Adipocyte (in vitro differentiated cells): Measurements from ENCODE around the gene FAM181A.

Experiments used
- DNase-seq: peaks from one replicate; pipeline ENCODE4 v3.0.0-alpha.2; 2015; ENCODE audit warnings: low read depth
- H3K27me3 ChIP-seq: replicated peaks from 2 replicates; pipeline ENCODE4 v1.7.0; 2013; ENCODE audit warnings: mild to moderate bottlenecking, low read length, moderate library complexity; ENCODE audit not compliant: control insufficient read depth, insufficient read depth
- H3K36me3 ChIP-seq: 2 replicates; pipeline ENCODE4 v1.7.0; 2013; ENCODE audit warnings: low read length, mild to moderate bottlenecking, moderate library complexity; ENCODE audit not compliant: control insufficient read depth, insufficient read depth, severe bottlenecking
- H3K4me1 ChIP-seq: 2 replicates; pipeline ENCODE4 v1.7.0; 2013; ENCODE audit warnings: mild to moderate bottlenecking, low read length, moderate library complexity; ENCODE audit not compliant: control insufficient read depth, insufficient read depth
- H3K4me3 ChIP-seq: 2 replicates; pipeline ENCODE4 v1.7.0; 2013; ENCODE audit warnings: mild to moderate bottlenecking, low read length, moderate library complexity
- H3K9ac ChIP-seq: 2 replicates; pipeline ENCODE4 v1.7.0; 2013; ENCODE audit warnings: mild to moderate bottlenecking, low read length, moderate library complexity
- H3K9me3 ChIP-seq: 2 replicates; pipeline ENCODE4 v1.7.0; 2013; ENCODE audit warnings: mild to moderate bottlenecking, low read length, moderate library complexity; ENCODE audit not compliant: control insufficient read depth

The FAM181A gene

GRCh38 chr14:93945070-93945399, 17.9 kb downstream of the FAM181A start:
- H3K4me1 ChIP-seq: peaks cover 12% of the 10 kb centered on the region
- H3K4me3 ChIP-seq: no peak overlapping the region
- peaks cover 8% of the 10 kb centered on the region for H3K27me3 ChIP-seq
- H3K9ac ChIP-seq: no peak overlapping the region
- no peak for DNase-seq
- H3K9me3 ChIP-seq: no peaks in the 10 kb centered on the region
- H3K36me3 ChIP-seq: no peaks in the 10 kb centered on the region

- DNase-seq: no peak
- Histone ChIP-seq H3K36me3 (no peaks in the 10 kb centered on the region), H3K27me3 (peaks cover 6% of the 10 kb centered on the region), H3K9me3 (no peaks in the 10 kb centered on the region), H3K4me1 (peaks cover 12% of the 10 kb centered on the region), H3K4me3 (no peak overlapping the region), H3K9ac (no peak overlapping the region)
Observed at GRCh38 chr14:93946104-93946503, 19.0 kb downstream of the FAM181A start.

GRCh38 chr14:93946541-93947090, 19.5 kb downstream of the FAM181A start:
- H3K4me1 ChIP-seq: peaks cover 15% of the 10 kb centered on the region
- H3K9me3 ChIP-seq: no peaks in the 10 kb centered on the region
- no peaks in the 10 kb centered on the region for H3K36me3 ChIP-seq
- no peak overlapping the region for H3K4me3 ChIP-seq
- no peak overlapping the region for H3K9ac ChIP-seq
- no peak for DNase-seq
- peaks cover 6% of the 10 kb centered on the region for H3K27me3 ChIP-seq

GRCh38 chr14:93947282-93947681, 20.1 kb downstream of the FAM181A start:
- Histone ChIP-seq H3K9me3 (no peaks in the 10 kb centered on the region), H3K9ac (no peak overlapping the region), H3K4me3 (no peak overlapping the region), H3K27me3 (peaks cover 6% of the 10 kb centered on the region), H3K36me3 (no peaks in the 10 kb centered on the region), H3K4me1 (peaks cover 17% of the 10 kb centered on the region)
- no peak for DNase-seq

- peaks cover 17% of the 10 kb centered on the region for H3K4me1 ChIP-seq
- DNase-seq: no peak
- H3K9ac ChIP-seq: no peak overlapping the region
- no peak overlapping the region for H3K4me3 ChIP-seq
- no peaks in the 10 kb centered on the region for H3K9me3 ChIP-seq
- H3K27me3 ChIP-seq: peaks cover 6% of the 10 kb centered on the region
- H3K36me3 ChIP-seq: no peaks in the 10 kb centered on the region
Observed at GRCh38 chr14:93949511-93950075, 22.4 kb downstream of the FAM181A start.

GRCh38 chr14:93950948-93951634, 23.9 kb downstream of the FAM181A start:
- H3K36me3 ChIP-seq: no peaks in the 10 kb centered on the region
- H3K4me3 ChIP-seq: no peak overlapping the region
- DNase-seq: no peak
- H3K9me3 ChIP-seq: no peaks in the 10 kb centered on the region
- H3K4me1 ChIP-seq: peaks cover 9% of the 10 kb centered on the region
- no peak overlapping the region for H3K9ac ChIP-seq
- H3K27me3 ChIP-seq: peaks cover 6% of the 10 kb centered on the region

GRCh38 chr14:93951635-93952540, 24.7 kb downstream of the FAM181A start:
- no peak for DNase-seq
- no peak overlapping the region for H3K4me3 ChIP-seq
- H3K9me3 ChIP-seq: no peaks in the 10 kb centered on the region
- H3K36me3 ChIP-seq: no peaks in the 10 kb centered on the region
- H3K27me3 ChIP-seq: peaks cover 9% of the 10 kb centered on the region
- peaks cover 5% of the 10 kb centered on the region for H3K4me1 ChIP-seq
- no peak overlapping the region for H3K9ac ChIP-seq

- Histone ChIP-seq H3K27me3 (peaks cover 9% of the 10 kb centered on the region), H3K36me3 (no peaks in the 10 kb centered on the region), H3K9ac (no peak overlapping the region), H3K4me3 (no peak overlapping the region), H3K4me1 (peaks cover 5% of the 10 kb centered on the region), H3K9me3 (no peaks in the 10 kb centered on the region)
- DNase-seq: no peak
Observed at GRCh38 chr14:93952829-93953228, 25.7 kb downstream of the FAM181A start.

GRCh38 chr14:93953263-93953662, 26.1 kb downstream of the FAM181A start:
- Histone ChIP-seq H3K36me3 (no peaks in the 10 kb centered on the region), H3K9me3 (no peaks in the 10 kb centered on the region), H3K9ac (no peak overlapping the region), H3K4me1 (peaks cover 5% of the 10 kb centered on the region), H3K27me3 (peaks cover 9% of the 10 kb centered on the region), H3K4me3 (no peak overlapping the region)
- DNase-seq: no peak

GRCh38 chr14:93953739-93954515, 26.8 kb downstream of the FAM181A start:
- Histone ChIP-seq H3K9ac (no peak overlapping the region), H3K27me3 (peaks cover 9% of the 10 kb centered on the region), H3K4me3 (no peak overlapping the region), H3K9me3 (no peaks in the 10 kb centered on the region), H3K4me1 (peaks cover 5% of the 10 kb centered on the region), H3K36me3 (no peaks in the 10 kb centered on the region)
- DNase-seq: no peak

GRCh38 chr14:93954516-93954830, 27.3 kb downstream of the FAM181A start:
- Histone ChIP-seq H3K4me3 (no peak overlapping the region), H3K9ac (no peak overlapping the region), H3K4me1 (peaks cover 11% of the 10 kb centered on the region), H3K9me3 (no peaks in the 10 kb centered on the region), H3K36me3 (no peaks in the 10 kb centered on the region), H3K27me3 (peaks cover 9% of the 10 kb centered on the region)
- no peak for DNase-seq
